Thyroid gland (tissue), 4 donors: ENCODE data around the gene XPC. TPM values are rescaled to one million over a fixed set of nuclear protein-coding genes. Genes with fewer than 3 reads are reported as not detected.
A peak's percentile ranks its signal among the peaks of the same experiment; 100 is the strongest.

Experiments
- DNase-seq, 2 donors: peaks; one replicate each; pipeline ENCODE4 v3.0.0-alpha.2; 2019
- H3K27ac ChIP-seq, 3 donors: fragments of 200-600 bp; sonication (generic); 1 replicate in 2 of 3; 2 replicates in 1 of 3; pipeline ENCODE4 v1.5.1; 2016 to 2019; ENCODE audit warnings: mild to moderate bottlenecking in 1 of 3, moderate library complexity in 1 of 3
- H3K27me3 ChIP-seq: fragments of 200-600 bp; sonication (generic); one replicate; pipeline ENCODE4 v1.5.1; 2019
- H3K36me3 ChIP-seq, 2 donors: fragments of 200-600 bp; sonication (generic); one replicate each; pipeline ENCODE4 v1.5.1; 2016 to 2019
- H3K4me1 ChIP-seq, 2 donors: fragments of 200-600 bp; sonication (generic); one replicate each; pipeline ENCODE4 v1.5.1; 2017 to 2019
- H3K4me3 ChIP-seq, 3 donors: fragments of 200-600 bp; sonication (generic); replicated peaks in 1 of 3; 1 replicate in 2 of 3; 2 replicates in 1 of 3; pipeline ENCODE4 v1.5.1; 2016; ENCODE audit warnings: mild to moderate bottlenecking in 1 of 3
- H3K9me3 ChIP-seq: fragments of 200-600 bp; sonication (generic); one replicate; pipeline ENCODE4 v1.5.1; 2017
- POLR2A ChIP-seq, 2 donors: fragments of 450-650 bp; IDR thresholded peaks; one replicate each; pipeline ENCODE4 v1.6.1; 2017; ENCODE audit warnings: antibody characterized with exemption in 2 of 2, mild to moderate bottlenecking in 2 of 2, moderate library complexity in 1 of 2
- WGBS, 2 donors: methylation state at CpG; one replicate each; pipeline ENCODE4 v1.1.5; 2017; 5-methylcytosine and 5-hydroxymethylcytosine counted together
- intact Hi-C: fragments of 100-400 bp; cut with DNase I; formaldehyde crosslinking; loops from one replicate; pipeline ENCODE4 v1.15.1; 2023
- total RNA-seq, 4 donors: library from RNA; depleted of rRNA; stranded (reverse); fragments of >200 nt; gene quantifications; one replicate each; pipeline ENCODE4 v1.2.3, GENCODE V29; 2016
- TF ChIP-seq, protein P1 (sequence below), 6 experiments: fragments of 200-600 bp in 3 of 6; fragments of 450-650 bp in 3 of 6; sonication (generic) in 3 of 6; IDR thresholded peaks; one replicate each; pipeline ENCODE4 v1.5.1; 2016 to 2019; ENCODE audit warnings: antibody characterized with exemption in 6 of 6, mild to moderate bottlenecking in 2 of 6, inconsistent platforms in 1 of 6, moderate library complexity in 1 of 6

The XPC gene
- total RNA-seq, 4 donors from 2014 or later: 53.4 to 69.3 (median 60.8) TPM

DNA sequence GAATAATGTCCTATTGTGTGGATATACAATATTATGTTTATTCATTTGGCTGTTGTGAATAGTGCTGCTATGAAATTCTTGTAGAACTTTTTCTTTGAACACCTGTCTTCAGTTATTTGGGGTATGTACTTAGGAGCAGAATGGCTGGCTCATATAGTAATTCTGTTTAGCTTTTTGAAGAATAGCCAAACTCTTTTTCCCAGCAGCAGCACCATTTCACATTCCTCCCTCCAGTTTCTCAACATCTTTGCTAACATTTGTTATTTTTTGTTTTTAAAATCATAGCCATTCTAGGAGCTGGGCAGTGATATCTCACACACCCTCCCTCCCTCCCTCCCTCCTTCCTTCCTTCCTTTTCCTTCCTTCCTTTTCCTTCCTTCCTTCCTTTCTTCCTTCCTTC, 40.0 kb upstream of the XPC start:
- intact Hi-C loops: no loop called here
- Histone ChIP-seq H3K36me3 (no peaks in the 10 kb centered on the region), H3K4me1 (peaks cover 0 to 6% of the 10 kb centered on the region in 2 donors), H3K27me3 (no peaks in the 10 kb centered on the region), H3K27ac (no peak overlapping the region), H3K9me3 (no peaks in the 10 kb centered on the region), H3K4me3 (no peak overlapping the region)
- DNase-seq: no peak
- TF ChIP-seq POLR2A (IDR thresholded peaks at IDR 0.05): no peak
- TF ChIP-seq, protein P1, sequence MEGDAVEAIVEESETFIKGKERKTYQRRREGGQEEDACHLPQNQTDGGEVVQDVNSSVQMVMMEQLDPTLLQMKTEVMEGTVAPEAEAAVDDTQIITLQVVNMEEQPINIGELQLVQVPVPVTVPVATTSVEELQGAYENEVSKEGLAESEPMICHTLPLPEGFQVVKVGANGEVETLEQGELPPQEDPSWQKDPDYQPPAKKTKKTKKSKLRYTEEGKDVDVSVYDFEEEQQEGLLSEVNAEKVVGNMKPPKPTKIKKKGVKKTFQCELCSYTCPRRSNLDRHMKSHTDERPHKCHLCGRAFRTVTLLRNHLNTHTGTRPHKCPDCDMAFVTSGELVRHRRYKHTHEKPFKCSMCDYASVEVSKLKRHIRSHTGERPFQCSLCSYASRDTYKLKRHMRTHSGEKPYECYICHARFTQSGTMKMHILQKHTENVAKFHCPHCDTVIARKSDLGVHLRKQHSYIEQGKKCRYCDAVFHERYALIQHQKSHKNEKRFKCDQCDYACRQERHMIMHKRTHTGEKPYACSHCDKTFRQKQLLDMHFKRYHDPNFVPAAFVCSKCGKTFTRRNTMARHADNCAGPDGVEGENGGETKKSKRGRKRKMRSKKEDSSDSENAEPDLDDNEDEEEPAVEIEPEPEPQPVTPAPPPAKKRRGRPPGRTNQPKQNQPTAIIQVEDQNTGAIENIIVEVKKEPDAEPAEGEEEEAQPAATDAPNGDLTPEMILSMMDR (IDR thresholded peaks at IDR 0.05): no peak

DNA sequence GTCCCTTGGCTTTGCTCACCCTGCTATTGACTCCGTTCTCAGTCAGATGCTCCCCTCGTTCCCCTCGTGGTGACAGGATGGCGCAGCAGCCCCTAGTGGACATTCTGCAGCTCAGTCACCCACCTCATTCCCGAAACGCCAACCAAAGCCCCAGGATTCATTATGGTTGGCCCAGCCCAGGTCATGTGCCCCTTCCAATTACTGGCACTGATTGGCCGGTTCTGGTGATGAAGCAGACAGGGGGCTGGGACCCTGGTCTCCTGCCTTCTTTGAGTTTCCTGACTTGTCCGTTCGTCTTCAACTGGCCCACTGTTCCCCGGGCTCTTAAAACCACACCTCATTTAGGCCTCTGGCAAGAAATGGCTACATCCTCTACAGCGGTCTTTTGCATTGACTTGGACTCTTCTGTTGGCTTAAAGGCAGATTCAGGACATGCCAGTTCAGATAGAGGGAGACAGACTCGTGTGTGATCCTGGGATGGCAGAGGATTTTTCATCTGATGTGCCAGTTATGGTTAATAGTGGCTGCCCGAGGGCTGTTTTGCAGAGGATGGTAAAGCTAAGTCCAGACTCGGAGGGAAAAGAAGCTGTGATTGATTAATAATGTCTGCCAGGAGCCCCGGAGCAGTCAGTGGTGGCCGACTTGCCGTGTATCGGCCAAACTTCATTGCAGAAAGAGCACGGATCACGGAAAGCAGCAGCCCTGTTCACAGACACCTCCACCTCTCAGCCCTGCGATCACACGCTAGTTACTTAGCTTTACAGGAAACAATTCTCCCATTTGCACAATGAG, 38.1 kb upstream of the XPC start:
- H3K4me1 ChIP-seq: peaks cover 2 to 8% of the 10 kb centered on the region in 2 donors
- peak in 1 of 2 donors; percentile 16 for TF ChIP-seq POLR2A (IDR thresholded peaks at IDR 0.05)
- TF ChIP-seq, protein P1 (IDR thresholded peaks at IDR 0.05): peak in 2 of 6 experiments; percentile 7 to 18
- no peaks in the 10 kb centered on the region for H3K36me3 ChIP-seq
- intact Hi-C loops: no loop called here
- H3K4me3 ChIP-seq: no peak overlapping the region
- H3K27ac ChIP-seq: peak overlapping the region in 1 of 3 donors; percentile 0
- no peaks in the 10 kb centered on the region for H3K9me3 ChIP-seq
- WGBS, 2 donors: 82 to 89% methylated on average over 22 of the region's 22 CpGs
- no peak for DNase-seq
- no peaks in the 10 kb centered on the region for H3K27me3 ChIP-seq

DNA sequence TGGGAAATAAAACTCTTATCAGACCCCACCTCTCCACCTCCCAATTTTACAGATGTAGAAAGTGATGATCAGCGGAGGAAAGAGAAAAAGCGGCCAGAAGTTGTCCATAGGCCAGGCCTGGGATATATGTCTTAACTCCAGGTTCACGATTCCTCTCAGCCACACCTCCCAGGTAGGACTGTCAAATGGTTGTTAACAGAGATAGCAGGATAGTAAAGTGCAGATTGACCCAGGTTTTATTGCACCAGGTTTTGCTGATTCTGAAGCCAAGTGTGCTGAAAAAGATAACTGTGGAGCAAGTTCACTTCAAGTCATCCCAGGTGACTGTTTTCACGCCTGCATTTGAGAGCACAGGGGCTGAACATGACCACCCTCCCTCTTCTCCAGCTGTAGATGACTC, 36.4 kb upstream of the XPC start:
- TF ChIP-seq, protein P1 (IDR thresholded peaks at IDR 0.05): no peak
- no peak for TF ChIP-seq POLR2A (IDR thresholded peaks at IDR 0.05)
- intact Hi-C loops: no loop called here
- no peak overlapping the region for H3K27ac ChIP-seq
- H3K9me3 ChIP-seq: no peaks in the 10 kb centered on the region
- no peaks in the 10 kb centered on the region for H3K36me3 ChIP-seq
- 94 to 97% methylated on average over 4 of the region's 4 CpGs for WGBS, 2 donors
- peaks cover 9 to 22% of the 10 kb centered on the region in 2 donors for H3K4me1 ChIP-seq
- H3K27me3 ChIP-seq: no peaks in the 10 kb centered on the region
- H3K4me3 ChIP-seq: no peak overlapping the region
- no peak for DNase-seq

DNA sequence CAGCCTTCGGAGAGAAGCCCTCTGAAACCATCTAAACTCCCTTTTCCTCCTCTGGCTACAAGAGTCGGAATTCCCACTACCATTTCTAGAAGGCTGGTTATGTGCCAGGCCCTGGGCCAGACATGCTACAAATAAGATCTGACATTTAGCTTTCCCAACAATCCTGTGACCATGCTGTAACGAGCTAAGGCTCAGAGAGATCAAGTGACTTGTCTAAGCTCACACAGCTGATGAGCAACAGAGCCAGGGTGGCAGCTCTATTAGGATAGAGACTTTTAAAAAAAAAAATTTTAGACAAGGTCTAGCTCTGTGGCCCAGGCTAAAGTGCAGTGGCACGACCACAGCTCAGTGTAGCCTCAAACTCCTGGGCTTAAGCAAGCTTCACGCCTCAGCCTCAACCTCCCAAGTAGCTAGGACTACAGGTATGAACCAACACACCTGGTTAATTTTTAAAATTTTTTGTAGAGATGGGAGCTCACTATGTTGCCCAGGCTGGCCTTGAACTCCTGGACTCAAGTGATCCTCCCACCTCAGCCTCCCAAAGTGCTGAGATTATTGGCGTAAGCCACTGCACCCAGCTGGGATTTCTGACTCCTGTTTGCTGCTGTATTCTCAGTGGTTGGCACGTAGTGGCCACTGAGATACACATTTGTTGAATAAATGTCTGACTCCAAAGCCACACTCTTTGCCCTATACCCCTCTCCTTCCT, 34.8 kb upstream of the XPC start:
- 93 to 97% methylated on average over 7 of the region's 7 CpGs for WGBS, 2 donors
- Histone ChIP-seq H3K36me3 (no peaks in the 10 kb centered on the region), H3K4me1 (peaks cover 9 to 37% of the 10 kb centered on the region in 2 donors), H3K27me3 (no peaks in the 10 kb centered on the region), H3K4me3 (no peak overlapping the region), H3K27ac (no peak overlapping the region), H3K9me3 (no peaks in the 10 kb centered on the region)
- no peak for TF ChIP-seq POLR2A (IDR thresholded peaks at IDR 0.05)
- TF ChIP-seq, protein P1 (IDR thresholded peaks at IDR 0.05): no peak
- DNase-seq: no peak
- intact Hi-C loops: no loop called here

DNA sequence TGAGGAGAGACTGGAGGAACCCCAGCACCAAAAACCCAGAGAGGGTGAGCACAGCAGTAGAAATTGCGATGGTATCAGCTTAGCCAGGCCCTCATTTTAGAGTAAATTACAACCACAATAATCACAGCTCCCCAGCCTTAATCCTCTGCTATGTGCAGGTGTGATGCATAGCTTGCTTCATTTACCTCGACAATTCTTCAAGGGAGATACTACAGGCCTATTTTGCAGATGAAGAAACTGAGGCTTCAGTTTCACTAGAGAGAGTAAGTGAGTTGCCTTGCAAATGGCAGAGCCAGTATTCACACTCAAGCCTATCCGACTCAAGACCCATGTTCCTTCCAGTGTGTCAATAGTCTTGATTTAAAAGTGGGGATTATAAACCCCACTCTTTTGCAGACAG, 33.6 kb upstream of the XPC start:
- WGBS, 2 donors: 96 to 98% methylated on average over 2 to 3 of the region's 3 CpGs
- TF ChIP-seq, protein P1 (IDR thresholded peaks at IDR 0.05): no peak
- TF ChIP-seq POLR2A (IDR thresholded peaks at IDR 0.05): no peak
- Histone ChIP-seq H3K4me3 (no peak overlapping the region), H3K9me3 (no peaks in the 10 kb centered on the region), H3K36me3 (no peaks in the 10 kb centered on the region), H3K27me3 (no peaks in the 10 kb centered on the region), H3K27ac (peak overlapping the region in 1 of 3 donors; percentile 78), H3K4me1 (peaks cover 9 to 39% of the 10 kb centered on the region in 2 donors)
- DNase-seq: no peak
- intact Hi-C loops: no loop called here
